PC-3 (cell line): ENCODE results near the gene VCP. TPM values are rescaled to one million over a fixed set of nuclear protein-coding genes. Genes with fewer than 3 reads are reported as not detected.

Source experiments
- ATAC-seq: fragments of 200-7000 bp; cut with Tn5 transposase; 2 replicates; pipeline ENCODE4 v1.9.1; 2020; ENCODE audit warnings: mild to moderate bottlenecking, moderate library complexity
- BruUV-seq: library from RNA; stranded (reverse); fragments of 400-500 nt; replicated peaks from 2 replicates; lab custom pipeline; 2021; lab: Mats Ljungman, UMichigan
- CTCF ChIA-PET: fragments of 300-600 bp; sonication (Branson Sonifier 250); formaldehyde crosslinking; loops from one replicate; lab custom pipeline; 2022; ENCODE audit warnings: antibody characterized with exemption; lab: Charles Lee
- POLR2A ChIA-PET: fragments of 300-600 bp; sonication (Branson Sonifier 250); formaldehyde crosslinking; loops from one replicate; lab custom pipeline; 2022; ENCODE audit warnings: antibody characterized with exemption; ENCODE audit not compliant: unreplicated experiment; lab: Charles Lee
- DNase-seq: peaks from one replicate; pipeline ENCODE4 v3.0.0-alpha.2; 2015
- H2AFZ ChIP-seq: fragments of 300-600 bp; sonication (generic); 2 replicates; pipeline ENCODE4 v1.6.0; 2016; ENCODE audit warnings: antibody characterized with exemption, low read length
- H3F3A ChIP-seq: fragments of 300-600 bp; sonication (generic); one replicate; pipeline ENCODE4 v1.6.0; 2017; ENCODE audit warnings: antibody characterized with exemption, low read length, control low read depth, mild to moderate bottlenecking; ENCODE audit not compliant: unreplicated experiment
- H3K27ac ChIP-seq: fragments of 300-600 bp; sonication (generic); 2 replicates; pipeline ENCODE4 v1.5.1; 2016; ENCODE audit warnings: mild to moderate bottlenecking, low read length
- H3K27me3 ChIP-seq: fragments of 300-600 bp; sonication (generic); 2 replicates; pipeline ENCODE4 v1.6.1; 2016; ENCODE audit warnings: low read length, mixed read lengths
- H3K36me3 ChIP-seq: fragments of 300-600 bp; sonication (generic); 2 replicates; pipeline ENCODE4 v1.6.1; 2016; ENCODE audit warnings: low read depth, mixed run types, low read length, mixed read lengths
- H3K4me1 ChIP-seq: fragments of 300-600 bp; sonication (generic); 2 replicates; pipeline ENCODE4 v1.5.1; 2016; ENCODE audit warnings: low read length; ENCODE audit not compliant: insufficient read depth
- H3K4me2 ChIP-seq: fragments of 300-600 bp; sonication (generic); 2 replicates; pipeline ENCODE4 v1.6.0; 2016; ENCODE audit warnings: low read length
- H3K4me3 ChIP-seq: fragments of 300-600 bp; sonication (generic); 2 replicates; pipeline ENCODE4 v1.5.1; 2016; ENCODE audit warnings: mild to moderate bottlenecking, low read length, mixed read lengths
- H3K79me2 ChIP-seq: fragments of 300-600 bp; sonication (generic); 2 replicates; pipeline ENCODE4 v1.6.1; 2017; ENCODE audit warnings: low read length, mixed read lengths
- H3K9ac ChIP-seq: fragments of 300-600 bp; sonication (generic); 2 replicates; pipeline ENCODE4 v1.6.0; 2016; ENCODE audit warnings: mild to moderate bottlenecking, low read length
- H3K9me2 ChIP-seq: fragments of 300-600 bp; sonication (generic); replicated peaks from 2 replicates; pipeline ENCODE4 v1.6.1; 2016; ENCODE audit warnings: mixed run types, low read length, mixed read lengths
- H3K9me3 ChIP-seq: fragments of 300-600 bp; sonication (generic); 2 replicates; pipeline ENCODE4 v1.6.1; 2016; ENCODE audit warnings: low read length, mixed read lengths
- H4K20me1 ChIP-seq: fragments of 300-600 bp; sonication (generic); 2 replicates; pipeline ENCODE4 v1.6.1; 2016; ENCODE audit warnings: low read length, mixed read lengths
- CTCF ChIP-seq: fragments of 300-600 bp; sonication (generic); conservative IDR thresholded peaks from 2 replicates; pipeline ENCODE4 v1.5.1; 2017; ENCODE audit warnings: antibody characterized with exemption, low read depth, mild to moderate bottlenecking, low read length
- EZH2 ChIP-seq: fragments of 300-600 bp; sonication (generic); IDR thresholded peaks from one replicate; pipeline ENCODE4 v1.6.1; 2017; ENCODE audit warnings: antibody characterized with exemption, mild to moderate bottlenecking, low read length; ENCODE audit not compliant: unreplicated experiment
- EZH2phosphoT487 ChIP-seq: fragments of 300-600 bp; sonication (generic); IDR thresholded peaks from 2 replicates; pipeline ENCODE4 v1.6.1; 2018; ENCODE audit warnings: mild to moderate bottlenecking, antibody characterized with exemption, low read length, borderline replicate concordance
- intact Hi-C: fragments of 100-400 bp; cut with micrococcal nuclease; formaldehyde crosslinking; loops from 2 replicates; pipeline ENCODE4 v1.9.0; 2023
- total RNA-seq: library from RNA; depleted of rRNA; stranded (reverse); fragments of >200 nt; gene quantifications from 2 replicates; pipeline ENCODE4 v1.2.3, GENCODE V29; 2014

VCP gene
- total RNA-seq, 1 experiment from 2014 or later: 343 TPM

- Histone ChIP-seq H3K4me2 (peak within 1 kb of the TSS; percentile 93), H3K9me2 (no peaks in the 10 kb centered on the region), H3K79me2 (peaks cover 3% of the 10 kb centered on the region), H3F3A (no peaks in the 10 kb centered on the region), H4K20me1 (no peaks in the 10 kb centered on the region), H3K9ac (peak within 1 kb of the TSS; percentile 99), H3K9me3 (no peaks in the 10 kb centered on the region), H3K27me3 (no peaks in the 10 kb centered on the region), H2AFZ (peak within 1 kb of the TSS; percentile 96), H3K4me1 (no peaks in the 10 kb centered on the region; the same call in 1 of the 2 replicates), H3K4me3 (peak within 1 kb of the TSS; percentile 90), H3K27ac (peak within 1 kb of the TSS; percentile 93), H3K36me3 (peaks cover 6% of the 10 kb centered on the region; the same call in 1 of the 2 replicates)
- BruUV-seq: TSS peak; percentile 73
- TF ChIP-seq CTCF (peak; percentile 65), EZH2phosphoT487 (no peak)
- ChIA-PET POLR2A (interaction anchor here (0.6 kb wide), 1 partner anchor 651 kb away, joined by 4 read pairs; no protein-coding TSS in a partner anchor), CTCF (interaction anchor here (0.8 to 1.0 kb wide), 2 partner anchors 24 to 197 kb away, joined by 4 read pairs; partner anchors contain the start of gene VCP)
- DNase-seq: peak; percentile 77
- intact Hi-C loops: loop anchor here (2.0 kb wide), 1 partner anchor 197 kb away; no protein-coding TSS in a partner anchor
- peak; percentile 98 for ATAC-seq
These were observed 23.8 kb upstream of the VCP start, which contains the start of gene PIGO for GRCh38 chr9:35096035-35096849. TSS of gene PIGO (minus strand) at chr9:35096591. CDS start at chr9:35095565, 1,026 bp downstream.

- no peaks in the 10 kb centered on the region for H3K9me3 ChIP-seq
- H3K4me2 ChIP-seq: no peak overlapping the region
- ATAC-seq (no peak), DNase-seq (no peak)
- intact Hi-C loops: no loop called here
- H2AFZ ChIP-seq: no peak overlapping the region
- no peaks in the 10 kb centered on the region for H4K20me1 ChIP-seq
- ChIA-PET CTCF (no interaction called here), POLR2A (no interaction called here)
- H3K27me3 ChIP-seq: no peaks in the 10 kb centered on the region
- no peak overlapping the region for H3K27ac ChIP-seq
- BruUV-seq: no TSS peak
- no peaks in the 10 kb centered on the region for H3K9me2 ChIP-seq
- H3K36me3 ChIP-seq: peaks cover 4% of the 10 kb centered on the region; the same call in 1 of the 2 replicates
- H3K4me1 ChIP-seq: peaks cover 3% of the 10 kb centered on the region; the same call in 1 of the 2 replicates
- H3K9ac ChIP-seq: no peak overlapping the region
- H3F3A ChIP-seq: no peaks in the 10 kb centered on the region
- TF ChIP-seq EZH2 (no peak), CTCF (no peak), EZH2phosphoT487 (no peak)
- no peak overlapping the region for H3K4me3 ChIP-seq
- no peaks in the 10 kb centered on the region; the same call in 1 of the 2 replicates for H3K79me2 ChIP-seq
These were observed 19.1 kb upstream of the VCP start for GRCh38 chr9:35091536-35091935.
